GM13977 (cell line): ENCODE measurements around the gene ZNF136.

Experiments used
- DNase-seq: peaks from one replicate; pipeline ENCODE4 v3.0.0; 2012; ENCODE audit warnings: low spot score
- in situ Hi-C: fragments of 300-500 bp; cut with MboI; formaldehyde crosslinking; loops from one replicate; pipeline ENCODE4 v1.12.0; 2022; ENCODE audit warnings: low sequenced_read_pairs, low pct_unique_long_range_greater_than_20kb, mixed read lengths, inconsistent platforms; ENCODE audit not compliant: unreplicated experiment
- TF ChIP-seq, protein P1 (sequence below): IDR thresholded peaks from 2 replicates; pipeline ENCODE4 v1.5.1; 2012; ENCODE audit warnings: mild to moderate bottlenecking, control low read depth; ENCODE audit not compliant: insufficient read depth; ENCODE audit errors: extremely low read depth, missing control alignments

Gene ZNF136

DNA sequence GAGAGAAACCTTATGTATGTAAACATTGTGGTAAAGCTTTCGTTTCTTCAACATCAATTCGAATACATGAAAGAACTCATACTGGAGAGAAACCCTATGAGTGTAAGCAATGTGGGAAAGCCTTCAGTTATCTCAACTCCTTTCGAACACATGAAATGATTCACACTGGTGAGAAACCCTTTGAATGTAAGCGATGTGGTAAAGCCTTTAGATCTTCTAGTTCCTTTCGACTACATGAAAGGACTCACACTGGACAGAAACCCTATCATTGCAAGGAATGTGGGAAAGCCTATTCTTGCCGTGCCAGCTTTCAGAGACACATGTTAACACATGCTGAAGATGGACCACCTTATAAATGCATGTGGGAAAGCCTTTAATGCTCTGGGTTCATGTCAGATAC lies 24.7 kb downstream of the ZNF136 start:
- DNase-seq = no peak
- in situ Hi-C loops = no loop called here
- TF ChIP-seq, protein P1, sequence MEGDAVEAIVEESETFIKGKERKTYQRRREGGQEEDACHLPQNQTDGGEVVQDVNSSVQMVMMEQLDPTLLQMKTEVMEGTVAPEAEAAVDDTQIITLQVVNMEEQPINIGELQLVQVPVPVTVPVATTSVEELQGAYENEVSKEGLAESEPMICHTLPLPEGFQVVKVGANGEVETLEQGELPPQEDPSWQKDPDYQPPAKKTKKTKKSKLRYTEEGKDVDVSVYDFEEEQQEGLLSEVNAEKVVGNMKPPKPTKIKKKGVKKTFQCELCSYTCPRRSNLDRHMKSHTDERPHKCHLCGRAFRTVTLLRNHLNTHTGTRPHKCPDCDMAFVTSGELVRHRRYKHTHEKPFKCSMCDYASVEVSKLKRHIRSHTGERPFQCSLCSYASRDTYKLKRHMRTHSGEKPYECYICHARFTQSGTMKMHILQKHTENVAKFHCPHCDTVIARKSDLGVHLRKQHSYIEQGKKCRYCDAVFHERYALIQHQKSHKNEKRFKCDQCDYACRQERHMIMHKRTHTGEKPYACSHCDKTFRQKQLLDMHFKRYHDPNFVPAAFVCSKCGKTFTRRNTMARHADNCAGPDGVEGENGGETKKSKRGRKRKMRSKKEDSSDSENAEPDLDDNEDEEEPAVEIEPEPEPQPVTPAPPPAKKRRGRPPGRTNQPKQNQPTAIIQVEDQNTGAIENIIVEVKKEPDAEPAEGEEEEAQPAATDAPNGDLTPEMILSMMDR = no peak

DNA sequence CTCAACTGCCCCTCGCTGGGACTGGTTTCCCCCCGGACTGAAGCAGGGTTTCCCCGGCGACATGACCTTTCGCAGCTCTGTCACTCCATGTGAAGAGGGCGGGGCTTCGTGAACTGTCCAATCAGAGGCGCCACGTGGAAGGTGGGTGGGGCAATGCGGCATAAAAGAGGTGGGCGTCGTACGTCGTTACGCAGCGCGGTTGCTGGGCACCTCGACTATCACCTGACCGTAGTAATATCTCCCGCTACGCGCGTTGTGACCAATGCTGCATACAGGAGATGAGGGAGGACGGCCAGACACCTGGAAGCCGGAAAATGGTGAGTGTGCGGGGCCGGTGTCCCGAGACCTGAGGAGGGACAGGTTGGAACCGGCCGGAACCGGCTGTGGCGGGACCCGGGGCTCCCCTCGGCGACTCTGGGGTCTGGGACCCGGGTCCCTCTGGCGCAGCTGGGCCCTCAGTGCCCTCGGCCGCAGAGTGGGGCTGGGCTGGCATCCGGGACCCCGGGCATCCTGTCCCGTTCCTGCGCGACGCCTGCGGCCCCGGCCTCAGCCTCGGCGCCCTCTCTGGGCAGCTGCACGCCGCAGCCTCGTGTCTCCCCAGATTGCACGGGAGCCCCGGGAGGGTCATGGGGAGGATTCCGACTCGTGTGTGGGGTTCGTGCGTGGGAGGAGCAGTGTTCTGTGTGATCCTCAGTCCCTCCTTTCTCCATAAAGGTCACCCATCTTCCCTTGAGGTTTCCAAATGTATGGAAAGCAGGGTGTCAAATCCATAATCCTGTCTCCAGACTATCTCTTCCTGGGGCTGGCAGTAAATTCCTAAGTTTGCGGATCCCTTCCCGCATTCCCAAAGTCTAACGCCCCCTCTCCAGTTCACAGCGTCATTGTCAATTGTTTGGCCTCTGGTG lies 32.2 kb downstream of the ZNF136 start:
- DNase-seq = peak; percentile 37
- in situ Hi-C loops = no loop called here
- TF ChIP-seq, protein P1 = no peak

- TF ChIP-seq, protein P1 = no peak
- DNase-seq = no peak
- in situ Hi-C loops = no loop called here
Observed at GRCh38 chr19:12198136-12198535, 35.2 kb downstream of the ZNF136 start.

DNA sequence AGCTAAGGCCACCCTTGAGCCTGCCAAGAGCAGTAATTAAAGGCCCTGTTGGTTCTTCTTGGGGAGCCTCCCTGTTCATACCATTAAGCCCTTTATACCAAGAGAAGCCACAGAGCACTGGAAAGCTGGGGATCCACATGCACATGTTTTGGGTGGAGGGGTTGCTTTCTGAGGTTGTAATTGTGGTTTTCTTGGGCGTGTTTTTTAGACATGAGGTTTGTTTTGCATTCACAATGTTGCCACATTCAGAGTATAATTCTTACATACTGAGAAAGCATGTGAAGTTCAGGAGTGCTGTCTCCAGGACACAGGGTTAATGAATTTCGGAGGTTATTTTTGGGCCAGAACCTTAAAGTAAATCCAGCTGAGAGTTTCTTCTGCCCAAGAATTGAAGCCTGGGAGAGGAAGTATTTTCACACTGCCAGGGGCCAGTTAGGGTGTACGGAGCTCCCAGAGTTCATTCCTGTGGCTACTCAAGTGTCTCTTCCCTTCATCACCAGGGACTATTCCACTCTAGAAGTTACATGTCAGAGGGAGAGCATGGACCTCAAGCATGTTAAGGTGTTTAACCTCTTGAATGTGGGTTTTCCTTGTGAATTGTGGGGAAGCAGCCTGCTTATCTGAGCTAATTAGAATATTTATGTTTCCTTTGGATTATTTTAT lies 37.0 kb downstream of the ZNF136 start:
- in situ Hi-C loops = no loop called here
- TF ChIP-seq, protein P1 = no peak
- no peak for DNase-seq

- TF ChIP-seq, protein P1 = peak; percentile 48
- in situ Hi-C loops = no loop called here
- DNase-seq = no peak
Observed at GRCh38 chr19:12202250-12202649, 39.4 kb downstream of the ZNF136 start.

- TF ChIP-seq, protein P1 = no peak
- in situ Hi-C loops = no loop called here
- no peak for DNase-seq
Observed at GRCh38 chr19:12205296-12205695, 42.4 kb downstream of the ZNF136 start.
